ENCODE results near the gene LAMTOR2. TPM values are rescaled to one million over a fixed set of nuclear protein-coding genes. Genes with fewer than 3 reads are reported as not detected.

The LAMTOR2 gene
- total RNA-seq, 1 experiment from 2014 or later = 88.1 TPM

DNA sequence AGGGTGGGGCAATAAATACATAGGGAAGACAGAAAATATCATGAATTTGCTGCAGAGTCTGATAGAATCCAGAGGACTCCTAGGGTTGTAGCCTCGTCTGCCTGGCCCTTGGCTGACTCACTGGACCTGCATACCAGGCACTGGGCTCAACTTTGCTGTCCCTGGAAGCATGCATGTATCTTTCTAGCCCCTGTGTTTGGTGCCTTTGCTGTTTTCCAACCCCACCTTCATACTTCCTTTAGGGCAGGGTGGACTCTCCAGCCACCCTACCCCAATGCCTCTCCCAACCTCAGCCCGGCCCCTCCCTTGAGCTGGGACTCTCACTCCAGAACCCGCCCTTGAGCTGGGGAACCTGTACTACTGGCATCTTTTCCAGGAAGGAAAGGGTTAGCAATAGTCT lies 7.6 kb downstream of the LAMTOR2 start:
- CTCF ChIA-PET = interaction anchor here (0.7 to 1.6 kb wide), 2 partner anchors 10 to 61 kb away, joined by 4 to 6 read pairs; no protein-coding TSS in a partner anchor
- POLR2A ChIA-PET = no interaction called here
- no TSS peak for BruUV-seq (replicated peaks)
- TF ChIP-seq, protein P1, sequence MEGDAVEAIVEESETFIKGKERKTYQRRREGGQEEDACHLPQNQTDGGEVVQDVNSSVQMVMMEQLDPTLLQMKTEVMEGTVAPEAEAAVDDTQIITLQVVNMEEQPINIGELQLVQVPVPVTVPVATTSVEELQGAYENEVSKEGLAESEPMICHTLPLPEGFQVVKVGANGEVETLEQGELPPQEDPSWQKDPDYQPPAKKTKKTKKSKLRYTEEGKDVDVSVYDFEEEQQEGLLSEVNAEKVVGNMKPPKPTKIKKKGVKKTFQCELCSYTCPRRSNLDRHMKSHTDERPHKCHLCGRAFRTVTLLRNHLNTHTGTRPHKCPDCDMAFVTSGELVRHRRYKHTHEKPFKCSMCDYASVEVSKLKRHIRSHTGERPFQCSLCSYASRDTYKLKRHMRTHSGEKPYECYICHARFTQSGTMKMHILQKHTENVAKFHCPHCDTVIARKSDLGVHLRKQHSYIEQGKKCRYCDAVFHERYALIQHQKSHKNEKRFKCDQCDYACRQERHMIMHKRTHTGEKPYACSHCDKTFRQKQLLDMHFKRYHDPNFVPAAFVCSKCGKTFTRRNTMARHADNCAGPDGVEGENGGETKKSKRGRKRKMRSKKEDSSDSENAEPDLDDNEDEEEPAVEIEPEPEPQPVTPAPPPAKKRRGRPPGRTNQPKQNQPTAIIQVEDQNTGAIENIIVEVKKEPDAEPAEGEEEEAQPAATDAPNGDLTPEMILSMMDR (IDR thresholded peaks at IDR 0.05; ENCODE audit: unreplicated experiment) = no peak
- no peak for DNase-seq (ENCODE audit: unreplicated experiment)
- Mint-ChIP-seq H3K27ac (ENCODE audit: low read depth, unreplicated experiment) (peak overlapping the region; percentile 20), H3K4me1 (ENCODE audit: insufficient read depth, unreplicated experiment) (peaks cover 19% of the 10 kb centered on the region), H3K4me3 (ENCODE audit: unreplicated experiment) (no peak overlapping the region), H3K9me3 (ENCODE audit: unreplicated experiment) (no peaks in the 10 kb centered on the region), H3K36me3 (ENCODE audit: insufficient read depth, unreplicated experiment) (peaks cover 5% of the 10 kb centered on the region), H3K27me3 (ENCODE audit: insufficient read depth, unreplicated experiment) (no peaks in the 10 kb centered on the region)
- intact Hi-C loops (cut with micrococcal nuclease) = no loop called here

DNA sequence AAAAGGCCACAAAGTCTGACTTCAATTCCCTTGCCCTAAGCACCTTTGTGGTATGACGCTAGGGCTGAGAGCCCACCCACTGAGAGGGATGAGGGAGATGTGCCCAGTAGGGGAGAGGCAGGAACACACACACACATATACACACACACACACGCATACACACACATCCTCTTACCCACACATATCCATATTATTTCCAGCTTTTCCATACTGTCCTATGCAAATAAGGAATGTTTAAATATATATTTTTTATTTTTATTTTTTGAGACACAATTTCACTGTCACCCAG lies 9.4 kb downstream of the LAMTOR2 start:
- Mint-ChIP-seq H3K4me1 (ENCODE audit: insufficient read depth, unreplicated experiment) (peaks cover 19% of the 10 kb centered on the region), H3K9me3 (ENCODE audit: unreplicated experiment) (no peaks in the 10 kb centered on the region), H3K36me3 (ENCODE audit: insufficient read depth, unreplicated experiment) (no peaks in the 10 kb centered on the region), H3K27me3 (ENCODE audit: insufficient read depth, unreplicated experiment) (no peaks in the 10 kb centered on the region), H3K27ac (ENCODE audit: low read depth, unreplicated experiment) (no peak overlapping the region), H3K4me3 (ENCODE audit: unreplicated experiment) (no peak overlapping the region)
- no TSS peak for BruUV-seq (replicated peaks)
- no peak for DNase-seq (ENCODE audit: unreplicated experiment)
- intact Hi-C loops (cut with micrococcal nuclease) = no loop called here
- ChIA-PET CTCF (interaction anchor here (0.6 to 3.5 kb wide), 4 partner anchors 43 to 161 kb away, joined by 3 to 12 read pairs (median 6); partner anchors contain the start of gene SSR2), POLR2A (interaction anchor here (0.8 to 0.9 kb wide), 2 partner anchors 14 to 174 kb away, joined by 3 read pairs; no protein-coding TSS in a partner anchor)
- TF ChIP-seq, protein P1 (IDR thresholded peaks at IDR 0.05; ENCODE audit: unreplicated experiment) = no peak

DNA sequence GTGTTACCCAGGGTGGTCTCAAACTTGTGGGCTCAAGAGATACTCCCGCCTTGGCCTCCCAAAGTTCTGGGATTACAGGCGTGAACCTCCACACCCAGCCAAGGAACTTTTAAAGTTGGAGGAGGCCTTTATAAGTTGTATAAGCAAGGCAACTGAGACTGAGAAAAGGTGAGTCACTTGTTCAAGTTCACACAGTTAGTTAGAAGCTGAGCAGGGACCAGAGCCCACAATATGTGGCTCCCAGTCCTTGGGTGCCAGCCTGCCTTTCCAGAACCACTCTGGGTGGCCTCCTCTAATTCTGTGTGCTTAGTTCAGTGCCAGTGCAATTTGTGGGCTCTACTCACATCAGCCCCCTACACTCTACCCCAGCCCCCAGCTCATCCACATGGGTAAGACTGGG lies 10.0 kb downstream of the LAMTOR2 start:
- POLR2A ChIA-PET = interaction anchor here (0.8 kb wide), 1 partner anchor 174 kb away, joined by 3 read pairs; no protein-coding TSS in a partner anchor
- no peaks in the 10 kb centered on the region for H3K36me3 Mint-ChIP-seq (ENCODE audit: insufficient read depth, unreplicated experiment)
- no peak overlapping the region for H3K4me3 Mint-ChIP-seq (ENCODE audit: unreplicated experiment)
- peaks cover 19% of the 10 kb centered on the region for H3K4me1 Mint-ChIP-seq (ENCODE audit: insufficient read depth, unreplicated experiment)
- TF ChIP-seq, protein P1 (IDR thresholded peaks at IDR 0.05; ENCODE audit: unreplicated experiment) = no peak
- no peaks in the 10 kb centered on the region for H3K27me3 Mint-ChIP-seq (ENCODE audit: insufficient read depth, unreplicated experiment)
- intact Hi-C loops (cut with micrococcal nuclease) = no loop called here
- no peak for DNase-seq (ENCODE audit: unreplicated experiment)
- H3K27ac Mint-ChIP-seq (ENCODE audit: low read depth, unreplicated experiment) = no peak overlapping the region
- no peaks in the 10 kb centered on the region for H3K9me3 Mint-ChIP-seq (ENCODE audit: unreplicated experiment)
- CTCF ChIA-PET = interaction anchor here (0.5 to 3.5 kb wide), 13 partner anchors 10 to 1818 kb away, joined by 3 to 24 read pairs (median 4); partner anchors contain the start of gene SSR2
- no TSS peak for BruUV-seq (replicated peaks)

DNA sequence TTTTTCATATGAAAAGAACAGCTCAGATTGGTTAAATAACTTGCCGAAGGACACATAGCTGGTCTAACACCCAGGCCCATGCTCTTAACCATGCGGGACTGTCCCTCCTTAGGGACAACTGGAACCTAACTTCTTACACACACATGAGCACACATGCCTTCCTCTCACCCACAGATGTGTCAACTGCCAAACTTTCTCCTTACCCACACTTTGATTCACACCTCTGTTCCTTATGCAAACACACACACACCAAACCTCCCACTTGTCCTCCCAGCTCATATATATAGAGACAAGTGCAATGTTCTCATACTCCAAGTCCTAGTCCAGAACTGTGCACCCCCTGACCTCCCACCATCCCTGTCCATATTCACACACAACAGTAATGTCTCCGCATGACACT lies 10.6 kb downstream of the LAMTOR2 start:
- Mint-ChIP-seq H3K9me3 (ENCODE audit: unreplicated experiment) (no peaks in the 10 kb centered on the region), H3K27me3 (ENCODE audit: insufficient read depth, unreplicated experiment) (no peaks in the 10 kb centered on the region), H3K27ac (ENCODE audit: low read depth, unreplicated experiment) (no peak overlapping the region), H3K4me1 (ENCODE audit: insufficient read depth, unreplicated experiment) (peaks cover 19% of the 10 kb centered on the region), H3K4me3 (ENCODE audit: unreplicated experiment) (no peak overlapping the region), H3K36me3 (ENCODE audit: insufficient read depth, unreplicated experiment) (no peaks in the 10 kb centered on the region)
- intact Hi-C loops (cut with micrococcal nuclease) = no loop called here
- CTCF ChIA-PET = interaction anchor here (0.5 to 3.5 kb wide), 22 partner anchors 9 to 1818 kb away, joined by 3 to 24 read pairs (median 4); partner anchors contain the start of genes MEX3A and SSR2
- TF ChIP-seq, protein P1 (IDR thresholded peaks at IDR 0.05; ENCODE audit: unreplicated experiment) = no peak
- POLR2A ChIA-PET = interaction anchor here (1.6 kb wide), 1 partner anchor 131 kb away, joined by 6 read pairs; the partner anchor contains the start of gene KHDC4
- no peak for DNase-seq (ENCODE audit: unreplicated experiment)
- BruUV-seq (replicated peaks) = no TSS peak

All from MCF 10A (cell line).